GM21390 (cell line): ENCODE measurements around the gene SYK.
A peak's percentile ranks its signal among the peaks of the same experiment; 100 is the strongest.
"Not testable (repeated sequence)": the region's sequence is repeated elsewhere in the genome, so short reads cannot be mapped to it uniquely, and the experiment has no call there.

Experiments
- ATAC-seq: cut with Tn5 transposase; IDR thresholded peaks from one replicate; pipeline ENCODE4 v1.9.1; 2021; ENCODE audit not compliant: unreplicated experiment

Gene SYK

GRCh38 chr9:90872835-90873294 is 71.2 kb downstream of the SYK start:
- no peak for ATAC-seq

GRCh38 chr9:90873422-90873821 is 71.8 kb downstream of the SYK start:
- no peak for ATAC-seq

GRCh38 chr9:90874194-90874593 is 72.6 kb downstream of the SYK start:
- ATAC-seq: no peak

- ATAC-seq: no peak
Measured at GRCh38 chr9:90878562-90878961, 76.9 kb downstream of the SYK start.

- ATAC-seq: no peak
Measured at GRCh38 chr9:90880066-90880465, 78.4 kb downstream of the SYK start.

GRCh38 chr9:90880669-90881068 is 79.0 kb downstream of the SYK start:
- ATAC-seq: peak; percentile 31

GRCh38 chr9:90881648-90882047 is 80.0 kb downstream of the SYK start:
- ATAC-seq: peak; percentile 77

GRCh38 chr9:90882991-90883600 is 81.5 kb downstream of the SYK start:
- no peak for ATAC-seq

- no peak for ATAC-seq
Measured at GRCh38 chr9:90883661-90884060, 82.0 kb downstream of the SYK start.

- ATAC-seq: no peak
Measured at GRCh38 chr9:90884178-90884577, 82.6 kb downstream of the SYK start.

GRCh38 chr9:90886868-90887267 is 85.2 kb downstream of the SYK start:
- ATAC-seq: not testable (repeated sequence)

- no peak for ATAC-seq
Measured at GRCh38 chr9:90888941-90889340, 87.3 kb downstream of the SYK start.

GRCh38 chr9:90890146-90890810 is 88.7 kb downstream of the SYK start:
- no peak for ATAC-seq

GRCh38 chr9:90891308-90892040 is 89.9 kb downstream of the SYK start:
- no peak for ATAC-seq

GRCh38 chr9:90892918-90893317 is 91.3 kb downstream of the SYK start:
- ATAC-seq: no peak

GRCh38 chr9:90893706-90894105 is 92.1 kb downstream of the SYK start:
- ATAC-seq: no peak

GRCh38 chr9:90894986-90895687 is 93.5 kb downstream of the SYK start:
- ATAC-seq: no peak

GRCh38 chr9:90895786-90896185 is 94.2 kb downstream of the SYK start:
- no peak for ATAC-seq

- no peak for ATAC-seq
Measured at GRCh38 chr9:90896231-90896630, 94.6 kb downstream of the SYK start.

GRCh38 chr9:90898228-90898627 is 96.6 kb downstream of the SYK start:
- no peak for ATAC-seq

GRCh38 chr9:90899287-90899686 is 97.7 kb downstream of the SYK start:
- ATAC-seq: no peak

- ATAC-seq: no peak
Measured at GRCh38 chr9:90900130-90900529, 98.5 kb downstream of the SYK start.
